ENCODE measurements around the gene ADISSP. TPM values are rescaled to one million over a fixed set of nuclear protein-coding genes. Genes with fewer than 3 reads are reported as not detected.

The ADISSP gene
- total and polyA plus RNA-seq, 2 of the 13 experiments (the other 11 are each of a cell fraction or from before 2014, with no cell fraction given): 38.3 to 90.6 TPM

DNA sequence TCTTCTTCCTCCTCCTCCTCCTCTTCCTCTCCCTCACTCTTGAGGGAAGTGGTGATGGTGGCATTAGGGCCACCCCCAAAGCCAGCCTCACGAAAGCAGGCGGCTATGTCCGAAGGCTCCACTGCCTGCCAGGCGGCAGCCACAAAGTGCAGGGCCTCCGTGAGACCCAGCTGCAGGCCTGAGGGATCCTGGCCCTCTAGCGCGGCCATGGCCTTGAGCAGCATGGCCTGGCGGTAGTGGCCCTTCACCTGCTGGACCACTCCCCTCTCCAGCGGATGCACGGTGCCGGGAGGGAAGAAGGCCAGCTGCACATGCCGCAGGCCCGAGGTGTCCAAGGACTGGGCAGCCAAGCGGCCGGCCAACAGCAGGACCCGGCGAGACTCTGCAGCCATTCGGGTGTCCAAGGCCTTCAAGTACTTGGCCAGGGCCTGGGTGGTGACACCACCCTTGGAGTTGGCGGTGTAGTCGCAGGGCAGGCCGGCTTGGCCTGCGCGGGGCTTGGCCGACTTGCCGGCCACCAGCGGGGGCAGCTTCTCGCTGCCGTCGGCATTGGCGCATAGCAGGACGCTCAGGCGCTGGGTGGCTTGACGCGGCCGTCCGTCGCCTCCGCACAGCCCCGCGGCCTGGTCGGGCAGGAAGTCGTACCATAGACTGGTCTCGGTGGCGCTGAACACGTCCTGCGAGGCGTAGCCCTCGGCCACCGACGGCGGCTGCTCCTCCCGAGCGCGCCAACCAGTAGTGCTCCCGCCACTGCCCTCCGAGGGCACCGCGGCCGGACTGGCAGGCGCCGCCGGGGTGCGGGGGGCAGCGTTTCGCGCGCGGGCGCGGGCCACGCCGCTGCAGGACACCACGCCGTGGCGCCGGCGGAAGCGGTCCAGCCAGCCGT is 17.9 kb upstream of the ADISSP start (continued):
- TF ChIP-seq ZNF841 (CRISPR knock-in tag; IDR thresholded peaks at IDR 0.05; ENCODE audit: borderline replicate concordance) (no peak), ZNF296 (CRISPR knock-in tag; conservative IDR thresholded peaks at IDR 0.05) (peak; percentile 81), ZNF138 (CRISPR knock-in tag; IDR thresholded peaks at IDR 0.05; ENCODE audit: low read depth) (no peak), YY1 (IDR thresholded peaks at IDR 0.05; ENCODE audit: insufficient read depth, insufficient replicate concordance, low read depth, low read length) (peak; percentile 32), SIX1 (CRISPR knock-in tag; IDR thresholded peaks at IDR 0.05; ENCODE audit: borderline replicate concordance) (no peak), ZNF292 (CRISPR knock-in tag; IDR thresholded peaks at IDR 0.05; ENCODE audit: borderline replicate concordance, low read depth) (no peak), ARNT2 (CRISPR knock-in tag; IDR thresholded peaks at IDR 0.05; ENCODE audit: low read depth) (0 out of 2 replicates have a peak, but pooled peaks have one; percentile 40), ZNF737 (CRISPR knock-in tag; IDR thresholded peaks at IDR 0.05; ENCODE audit: borderline replicate concordance) (no peak), YEATS4 (CRISPR knock-in tag; IDR thresholded peaks at IDR 0.05; ENCODE audit: borderline replicate concordance) (no peak), CC2D1A (CRISPR knock-in tag; IDR thresholded peaks at IDR 0.05) (no peak), ZKSCAN1 (IDR thresholded peaks at IDR 0.05; ENCODE audit: low read length) (no peak), REXO4 (CRISPR knock-in tag; IDR thresholded peaks at IDR 0.05; ENCODE audit: borderline replicate concordance) (no peak), NFRKB (IDR thresholded peaks at IDR 0.05) (no peak), FOXM1 (CRISPR knock-in tag; IDR thresholded peaks at IDR 0.05) (no peak), NCOA5 (CRISPR knock-in tag; IDR thresholded peaks at IDR 0.05) (no peak), GATAD2A (CRISPR knock-in tag; IDR thresholded peaks at IDR 0.05) (no peak), SMAD9 (CRISPR knock-in tag; IDR thresholded peaks at IDR 0.05) (no peak), ZNF891 (CRISPR knock-in tag; IDR thresholded peaks at IDR 0.05) (no peak), PPARG (CRISPR knock-in tag; conservative IDR thresholded peaks at IDR 0.05) (peak; percentile 53; the same call in 1 of the 2 replicates), TCF7L2 (IDR thresholded peaks at IDR 0.05; ENCODE audit: low read depth, low read length) (no peak), TCF7 (IDR thresholded peaks at IDR 0.05; ENCODE audit: low read depth) (no peak)
- TF ChIP-seq, protein P1, sequence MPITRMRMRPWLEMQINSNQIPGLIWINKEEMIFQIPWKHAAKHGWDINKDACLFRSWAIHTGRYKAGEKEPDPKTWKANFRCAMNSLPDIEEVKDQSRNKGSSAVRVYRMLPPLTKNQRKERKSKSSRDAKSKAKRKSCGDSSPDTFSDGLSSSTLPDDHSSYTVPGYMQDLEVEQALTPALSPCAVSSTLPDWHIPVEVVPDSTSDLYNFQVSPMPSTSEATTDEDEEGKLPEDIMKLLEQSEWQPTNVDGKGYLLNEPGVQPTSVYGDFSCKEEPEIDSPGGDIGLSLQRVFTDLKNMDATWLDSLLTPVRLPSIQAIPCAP (CRISPR knock-in tag; IDR thresholded peaks at IDR 0.05; ENCODE audit: low read depth): no peak
- TF ChIP-seq, protein P2, sequence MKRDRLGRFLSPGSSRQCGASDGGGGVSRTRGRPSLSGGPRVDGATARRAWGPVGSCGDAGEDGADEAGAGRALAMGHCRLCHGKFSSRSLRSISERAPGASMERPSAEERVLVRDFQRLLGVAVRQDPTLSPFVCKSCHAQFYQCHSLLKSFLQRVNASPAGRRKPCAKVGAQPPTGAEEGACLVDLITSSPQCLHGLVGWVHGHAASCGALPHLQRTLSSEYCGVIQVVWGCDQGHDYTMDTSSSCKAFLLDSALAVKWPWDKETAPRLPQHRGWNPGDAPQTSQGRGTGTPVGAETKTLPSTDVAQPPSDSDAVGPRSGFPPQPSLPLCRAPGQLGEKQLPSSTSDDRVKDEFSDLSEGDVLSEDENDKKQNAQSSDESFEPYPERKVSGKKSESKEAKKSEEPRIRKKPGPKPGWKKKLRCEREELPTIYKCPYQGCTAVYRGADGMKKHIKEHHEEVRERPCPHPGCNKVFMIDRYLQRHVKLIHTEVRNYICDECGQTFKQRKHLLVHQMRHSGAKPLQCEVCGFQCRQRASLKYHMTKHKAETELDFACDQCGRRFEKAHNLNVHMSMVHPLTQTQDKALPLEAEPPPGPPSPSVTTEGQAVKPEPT (CRISPR knock-in tag; IDR thresholded peaks at IDR 0.05; ENCODE audit: low read depth): no peak
- TF ChIP-seq, protein P3, sequence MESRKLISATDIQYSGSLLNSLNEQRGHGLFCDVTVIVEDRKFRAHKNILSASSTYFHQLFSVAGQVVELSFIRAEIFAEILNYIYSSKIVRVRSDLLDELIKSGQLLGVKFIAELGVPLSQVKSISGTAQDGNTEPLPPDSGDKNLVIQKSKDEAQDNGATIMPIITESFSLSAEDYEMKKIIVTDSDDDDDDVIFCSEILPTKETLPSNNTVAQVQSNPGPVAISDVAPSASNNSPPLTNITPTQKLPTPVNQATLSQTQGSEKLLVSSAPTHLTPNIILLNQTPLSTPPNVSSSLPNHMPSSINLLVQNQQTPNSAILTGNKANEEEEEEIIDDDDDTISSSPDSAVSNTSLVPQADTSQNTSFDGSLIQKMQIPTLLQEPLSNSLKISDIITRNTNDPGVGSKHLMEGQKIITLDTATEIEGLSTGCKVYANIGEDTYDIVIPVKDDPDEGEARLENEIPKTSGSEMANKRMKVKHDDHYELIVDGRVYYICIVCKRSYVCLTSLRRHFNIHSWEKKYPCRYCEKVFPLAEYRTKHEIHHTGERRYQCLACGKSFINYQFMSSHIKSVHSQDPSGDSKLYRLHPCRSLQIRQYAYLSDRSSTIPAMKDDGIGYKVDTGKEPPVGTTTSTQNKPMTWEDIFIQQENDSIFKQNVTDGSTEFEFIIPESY (CRISPR knock-in tag; IDR thresholded peaks at IDR 0.05): peak; percentile 100
- TF ChIP-seq, protein P4, sequence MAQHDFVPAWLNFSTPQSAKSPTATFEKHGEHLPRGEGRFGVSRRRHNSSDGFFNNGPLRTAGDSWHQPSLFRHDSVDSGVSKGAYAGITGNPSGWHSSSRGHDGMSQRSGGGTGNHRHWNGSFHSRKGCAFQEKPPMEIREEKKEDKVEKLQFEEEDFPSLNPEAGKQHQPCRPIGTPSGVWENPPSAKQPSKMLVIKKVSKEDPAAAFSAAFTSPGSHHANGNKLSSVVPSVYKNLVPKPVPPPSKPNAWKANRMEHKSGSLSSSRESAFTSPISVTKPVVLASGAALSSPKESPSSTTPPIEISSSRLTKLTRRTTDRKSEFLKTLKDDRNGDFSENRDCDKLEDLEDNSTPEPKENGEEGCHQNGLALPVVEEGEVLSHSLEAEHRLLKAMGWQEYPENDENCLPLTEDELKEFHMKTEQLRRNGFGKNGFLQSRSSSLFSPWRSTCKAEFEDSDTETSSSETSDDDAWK (CRISPR knock-in tag; IDR thresholded peaks at IDR 0.05): no peak

All from HepG2 (cell line).